ENCODE data around the gene DGAT2L6. TPM values are rescaled to one million over a fixed set of nuclear protein-coding genes. Genes with fewer than 3 reads are reported as not detected.

DGAT2L6 gene
- total and polyA plus RNA-seq, 7 experiments from 2014 or later, result not detected

DNA sequence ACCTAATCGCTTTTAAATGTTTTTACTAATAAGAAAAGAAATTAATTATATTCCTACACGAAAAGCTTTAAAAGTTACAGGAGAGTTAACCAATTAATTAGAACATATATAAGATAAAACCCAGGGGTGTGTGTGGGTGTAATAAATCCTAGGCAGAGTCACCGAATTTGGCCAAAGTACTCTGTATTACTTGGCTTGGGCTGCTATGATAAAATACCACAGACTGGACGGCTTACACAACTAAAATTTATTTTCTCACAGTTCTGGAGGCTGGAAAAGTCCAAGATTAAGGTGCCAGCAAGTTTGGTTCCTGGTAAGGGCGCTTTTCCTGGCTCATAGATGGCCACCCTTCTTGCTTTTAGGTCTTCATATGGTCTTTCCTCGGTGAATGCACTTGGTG, 67.6 kb downstream of the DGAT2L6 start:
- H3K4me3 Mint-ChIP-seq, result no peak overlapping the region
- no peaks in the 10 kb centered on the region for H3K27me3 ChIP-seq (ENCODE audit: control insufficient read depth in 2 of 2, insufficient read depth in 2 of 2, low read length in 2 of 2)
- no peak overlapping the region for H3K27ac Mint-ChIP-seq
- H3K4me1 Mint-ChIP-seq, result no peaks in the 10 kb centered on the region
- no peak overlapping the region for H3K27ac ChIP-seq (ENCODE audit: low read depth, low read length)
- no peaks in the 10 kb centered on the region for H3K4me1 ChIP-seq (ENCODE audit: control insufficient read depth in 2 of 2, insufficient read depth in 2 of 2, low read length in 2 of 2)
- peaks cover 0 to 2% (median 0%) of the 10 kb centered on the region in 5 donors for H3K36me3 Mint-ChIP-seq
- CTCF ChIA-PET, result no interaction called here
- POLR2A ChIA-PET, result no interaction called here
- ATAC-seq, result no peak
- DNase-seq, result no peak
- no peaks in the 10 kb centered on the region for H3K27me3 Mint-ChIP-seq
- no peaks in the 10 kb centered on the region for H3K9me3 ChIP-seq (ENCODE audit: control insufficient read depth in 2 of 3, low read length in 3 of 3)
- intact Hi-C loops (cut with micrococcal nuclease), result no loop called here
- no peaks in the 10 kb centered on the region for H3K9me3 Mint-ChIP-seq
- H3K4me3 ChIP-seq (ENCODE audit: low read length), result no peak overlapping the region
- no peaks in the 10 kb centered on the region for H3K36me3 ChIP-seq (ENCODE audit: control insufficient read depth in 2 of 3, insufficient read depth in 3 of 3, low read length in 3 of 3)

DNA sequence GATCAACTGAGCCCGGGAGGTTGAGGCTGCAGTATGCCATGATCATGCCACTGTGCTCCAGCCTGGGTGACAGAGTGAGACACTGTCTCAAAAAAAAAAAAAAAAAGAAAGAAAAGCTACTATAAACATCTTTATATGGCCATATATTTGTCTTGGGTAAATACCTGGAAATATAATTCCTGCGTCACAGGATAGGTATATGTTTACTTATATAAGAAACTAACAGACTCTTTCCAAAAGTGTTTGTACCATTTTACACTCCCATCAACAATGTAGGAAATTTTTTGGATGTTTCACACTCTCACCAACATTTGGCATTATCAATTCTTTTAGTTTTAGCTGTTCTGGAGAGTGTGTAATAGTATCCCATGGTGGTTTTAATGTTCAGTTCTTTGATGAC, 70.0 kb downstream of the DGAT2L6 start:
- no peaks in the 10 kb centered on the region for H3K36me3 ChIP-seq (ENCODE audit: control insufficient read depth in 2 of 3, insufficient read depth in 3 of 3, low read length in 3 of 3)
- DNase-seq (no peak), ATAC-seq (no peak)
- no peaks in the 10 kb centered on the region for H3K4me1 ChIP-seq (ENCODE audit: control insufficient read depth in 2 of 2, insufficient read depth in 2 of 2, low read length in 2 of 2)
- POLR2A ChIA-PET, result no interaction called here
- no peaks in the 10 kb centered on the region for H3K4me1 Mint-ChIP-seq
- no peak overlapping the region for H3K27ac ChIP-seq (ENCODE audit: low read depth, low read length)
- H3K9me3 Mint-ChIP-seq, result no peaks in the 10 kb centered on the region
- no peak overlapping the region for H3K4me3 ChIP-seq (ENCODE audit: low read length)
- no peak overlapping the region for H3K4me3 Mint-ChIP-seq
- no peaks in the 10 kb centered on the region for H3K9me3 ChIP-seq (ENCODE audit: control insufficient read depth in 2 of 3, low read length in 3 of 3)
- H3K27me3 ChIP-seq (ENCODE audit: control insufficient read depth in 2 of 2, insufficient read depth in 2 of 2, low read length in 2 of 2), result no peaks in the 10 kb centered on the region
- no peaks in the 10 kb centered on the region for H3K27me3 Mint-ChIP-seq
- no peak overlapping the region for H3K27ac Mint-ChIP-seq
- CTCF ChIA-PET, result no interaction called here
- H3K36me3 Mint-ChIP-seq, result no peaks in the 10 kb centered on the region
- intact Hi-C loops (cut with micrococcal nuclease), result no loop called here

- no peak for DNase-seq
- Histone ChIP-seq H3K4me3 (ENCODE audit: low read length) (no peak overlapping the region), H3K9me3 (ENCODE audit: control insufficient read depth in 2 of 3, low read length in 3 of 3) (no peaks in the 10 kb centered on the region), H3K27ac (ENCODE audit: low read depth, low read length) (no peak overlapping the region), H3K4me1 (ENCODE audit: control insufficient read depth in 2 of 2, insufficient read depth in 2 of 2, low read length in 2 of 2) (no peaks in the 10 kb centered on the region), H3K27me3 (ENCODE audit: control insufficient read depth in 2 of 2, insufficient read depth in 2 of 2, low read length in 2 of 2) (no peaks in the 10 kb centered on the region), H3K36me3 (ENCODE audit: control insufficient read depth in 2 of 3, insufficient read depth in 3 of 3, low read length in 3 of 3) (no peaks in the 10 kb centered on the region)
- Mint-ChIP-seq H3K9me3 (no peaks in the 10 kb centered on the region), H3K27me3 (no peaks in the 10 kb centered on the region), H3K36me3 (peaks cover 0 to 18% (median 6%) of the 10 kb centered on the region in 5 donors), H3K4me1 (peaks cover 0 to 6% (median 0%) of the 10 kb centered on the region in 7 donors), H3K27ac (no peak overlapping the region), H3K4me3 (no peak overlapping the region)
- no peak for ATAC-seq
- POLR2A ChIA-PET, result interaction anchor here (0.6 to 0.7 kb wide), 2 partner anchors 55 to 218 kb away, joined by 3 to 4 read pairs; no protein-coding TSS in a partner anchor
- intact Hi-C loops (cut with micrococcal nuclease), result no loop called here
- CTCF ChIA-PET, result no interaction called here
These were observed 75.2 kb downstream of the DGAT2L6 start for GRCh38 chrX:70252491-70252890.

GRCh38 chrX:70253377-70254062, 76.2 kb downstream of the DGAT2L6 start:
- Histone ChIP-seq H3K4me3 (ENCODE audit: low read length) (no peak overlapping the region), H3K9me3 (ENCODE audit: control insufficient read depth in 2 of 3, low read length in 3 of 3) (no peaks in the 10 kb centered on the region), H3K27ac (ENCODE audit: low read depth, low read length) (no peak overlapping the region), H3K36me3 (ENCODE audit: control insufficient read depth in 2 of 3, insufficient read depth in 3 of 3, low read length in 3 of 3) (no peaks in the 10 kb centered on the region), H3K27me3 (ENCODE audit: control insufficient read depth in 2 of 2, insufficient read depth in 2 of 2, low read length in 2 of 2) (no peaks in the 10 kb centered on the region), H3K4me1 (ENCODE audit: control insufficient read depth in 2 of 2, insufficient read depth in 2 of 2, low read length in 2 of 2) (no peaks in the 10 kb centered on the region)
- H3K9me3 Mint-ChIP-seq, result no peaks in the 10 kb centered on the region
- peaks cover 0 to 18% (median 6%) of the 10 kb centered on the region in 5 donors for H3K36me3 Mint-ChIP-seq
- no peak overlapping the region for H3K4me3 Mint-ChIP-seq
- H3K4me1 Mint-ChIP-seq, result peaks cover 0 to 6% (median 0%) of the 10 kb centered on the region in 7 donors
- no peak overlapping the region for H3K27ac Mint-ChIP-seq
- no peak for DNase-seq
- no peaks in the 10 kb centered on the region for H3K27me3 Mint-ChIP-seq
- POLR2A ChIA-PET, result no interaction called here
- CTCF ChIA-PET, result no interaction called here
- intact Hi-C loops (cut with micrococcal nuclease), result no loop called here
- ATAC-seq, result no peak

GRCh38 chrX:70254063-70254400, 76.7 kb downstream of the DGAT2L6 start:
- ChIA-PET POLR2A (no interaction called here), CTCF (no interaction called here)
- H3K4me3 ChIP-seq (ENCODE audit: low read length), result no peak overlapping the region
- H3K27me3 ChIP-seq (ENCODE audit: control insufficient read depth in 2 of 2, insufficient read depth in 2 of 2, low read length in 2 of 2), result no peaks in the 10 kb centered on the region
- Mint-ChIP-seq H3K36me3 (peaks cover 0 to 18% (median 6%) of the 10 kb centered on the region in 5 donors), H3K4me1 (peaks cover 0 to 6% (median 0%) of the 10 kb centered on the region in 7 donors), H3K9me3 (no peaks in the 10 kb centered on the region), H3K27ac (no peak overlapping the region), H3K4me3 (no peak overlapping the region), H3K27me3 (no peaks in the 10 kb centered on the region)
- no peaks in the 10 kb centered on the region for H3K4me1 ChIP-seq (ENCODE audit: control insufficient read depth in 2 of 2, insufficient read depth in 2 of 2, low read length in 2 of 2)
- no peak overlapping the region for H3K27ac ChIP-seq (ENCODE audit: low read depth, low read length)
- no peaks in the 10 kb centered on the region for H3K36me3 ChIP-seq (ENCODE audit: control insufficient read depth in 2 of 3, insufficient read depth in 3 of 3, low read length in 3 of 3)
- DNase-seq, result no peak
- no peak for ATAC-seq
- no peaks in the 10 kb centered on the region for H3K9me3 ChIP-seq (ENCODE audit: control insufficient read depth in 2 of 3, low read length in 3 of 3)
- intact Hi-C loops (cut with micrococcal nuclease), result no loop called here

- Mint-ChIP-seq H3K4me3 (no peak overlapping the region), H3K27ac (no peak overlapping the region), H3K9me3 (no peaks in the 10 kb centered on the region), H3K36me3 (peaks cover 0 to 21% (median 6%) of the 10 kb centered on the region in 5 donors), H3K4me1 (peaks cover 0 to 6% (median 0%) of the 10 kb centered on the region in 7 donors), H3K27me3 (no peaks in the 10 kb centered on the region)
- Histone ChIP-seq H3K27ac (ENCODE audit: low read depth, low read length) (no peak overlapping the region), H3K4me3 (ENCODE audit: low read length) (no peak overlapping the region), H3K9me3 (ENCODE audit: control insufficient read depth in 2 of 3, low read length in 3 of 3) (no peaks in the 10 kb centered on the region), H3K27me3 (ENCODE audit: control insufficient read depth in 2 of 2, insufficient read depth in 2 of 2, low read length in 2 of 2) (no peaks in the 10 kb centered on the region), H3K36me3 (ENCODE audit: control insufficient read depth in 2 of 3, insufficient read depth in 3 of 3, low read length in 3 of 3) (no peaks in the 10 kb centered on the region), H3K4me1 (ENCODE audit: control insufficient read depth in 2 of 2, insufficient read depth in 2 of 2, low read length in 2 of 2) (no peaks in the 10 kb centered on the region)
- POLR2A ChIA-PET, result no interaction called here
- ATAC-seq (no peak), DNase-seq (no peak)
- intact Hi-C loops (cut with micrococcal nuclease), result no loop called here
- CTCF ChIA-PET, result no interaction called here
These were observed 77.6 kb downstream of the DGAT2L6 start for GRCh38 chrX:70254909-70255308.

All from naive thymus-derived CD4-positive, alpha-beta T cell (primary cell).